ENCODE data around the gene HAPLN3.

DNA sequence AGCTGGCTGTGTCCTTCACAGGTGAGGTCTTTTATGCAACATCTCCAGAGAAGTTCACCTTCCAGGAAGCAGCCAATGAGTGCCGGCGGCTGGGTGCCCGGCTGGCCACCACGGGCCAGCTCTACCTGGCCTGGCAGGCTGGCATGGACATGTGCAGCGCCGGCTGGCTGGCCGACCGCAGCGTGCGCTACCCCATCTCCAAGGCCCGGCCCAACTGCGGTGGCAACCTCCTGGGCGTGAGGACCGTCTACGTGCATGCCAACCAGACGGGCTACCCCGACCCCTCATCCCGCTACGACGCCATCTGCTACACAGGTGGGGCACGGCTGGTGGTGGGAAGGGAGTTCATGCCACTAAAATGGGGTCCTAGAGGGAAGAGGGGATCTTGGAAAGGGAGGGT is 52.0 kb downstream of the HAPLN3 start:
- TF ChIP-seq, protein P1, sequence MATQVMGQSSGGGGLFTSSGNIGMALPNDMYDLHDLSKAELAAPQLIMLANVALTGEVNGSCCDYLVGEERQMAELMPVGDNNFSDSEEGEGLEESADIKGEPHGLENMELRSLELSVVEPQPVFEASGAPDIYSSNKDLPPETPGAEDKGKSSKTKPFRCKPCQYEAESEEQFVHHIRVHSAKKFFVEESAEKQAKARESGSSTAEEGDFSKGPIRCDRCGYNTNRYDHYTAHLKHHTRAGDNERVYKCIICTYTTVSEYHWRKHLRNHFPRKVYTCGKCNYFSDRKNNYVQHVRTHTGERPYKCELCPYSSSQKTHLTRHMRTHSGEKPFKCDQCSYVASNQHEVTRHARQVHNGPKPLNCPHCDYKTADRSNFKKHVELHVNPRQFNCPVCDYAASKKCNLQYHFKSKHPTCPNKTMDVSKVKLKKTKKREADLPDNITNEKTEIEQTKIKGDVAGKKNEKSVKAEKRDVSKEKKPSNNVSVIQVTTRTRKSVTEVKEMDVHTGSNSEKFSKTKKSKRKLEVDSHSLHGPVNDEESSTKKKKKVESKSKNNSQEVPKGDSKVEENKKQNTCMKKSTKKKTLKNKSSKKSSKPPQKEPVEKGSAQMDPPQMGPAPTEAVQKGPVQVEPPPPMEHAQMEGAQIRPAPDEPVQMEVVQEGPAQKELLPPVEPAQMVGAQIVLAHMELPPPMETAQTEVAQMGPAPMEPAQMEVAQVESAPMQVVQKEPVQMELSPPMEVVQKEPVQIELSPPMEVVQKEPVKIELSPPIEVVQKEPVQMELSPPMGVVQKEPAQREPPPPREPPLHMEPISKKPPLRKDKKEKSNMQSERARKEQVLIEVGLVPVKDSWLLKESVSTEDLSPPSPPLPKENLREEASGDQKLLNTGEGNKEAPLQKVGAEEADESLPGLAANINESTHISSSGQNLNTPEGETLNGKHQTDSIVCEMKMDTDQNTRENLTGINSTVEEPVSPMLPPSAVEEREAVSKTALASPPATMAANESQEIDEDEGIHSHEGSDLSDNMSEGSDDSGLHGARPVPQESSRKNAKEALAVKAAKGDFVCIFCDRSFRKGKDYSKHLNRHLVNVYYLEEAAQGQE (IDR thresholded peaks at IDR 0.05; ENCODE audit: low read depth, low read length): no peak
- TF ChIP-seq, protein P2, sequence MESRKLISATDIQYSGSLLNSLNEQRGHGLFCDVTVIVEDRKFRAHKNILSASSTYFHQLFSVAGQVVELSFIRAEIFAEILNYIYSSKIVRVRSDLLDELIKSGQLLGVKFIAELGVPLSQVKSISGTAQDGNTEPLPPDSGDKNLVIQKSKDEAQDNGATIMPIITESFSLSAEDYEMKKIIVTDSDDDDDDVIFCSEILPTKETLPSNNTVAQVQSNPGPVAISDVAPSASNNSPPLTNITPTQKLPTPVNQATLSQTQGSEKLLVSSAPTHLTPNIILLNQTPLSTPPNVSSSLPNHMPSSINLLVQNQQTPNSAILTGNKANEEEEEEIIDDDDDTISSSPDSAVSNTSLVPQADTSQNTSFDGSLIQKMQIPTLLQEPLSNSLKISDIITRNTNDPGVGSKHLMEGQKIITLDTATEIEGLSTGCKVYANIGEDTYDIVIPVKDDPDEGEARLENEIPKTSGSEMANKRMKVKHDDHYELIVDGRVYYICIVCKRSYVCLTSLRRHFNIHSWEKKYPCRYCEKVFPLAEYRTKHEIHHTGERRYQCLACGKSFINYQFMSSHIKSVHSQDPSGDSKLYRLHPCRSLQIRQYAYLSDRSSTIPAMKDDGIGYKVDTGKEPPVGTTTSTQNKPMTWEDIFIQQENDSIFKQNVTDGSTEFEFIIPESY (IDR thresholded peaks at IDR 0.05): no peak
- TF ChIP-seq EP300 (IDR thresholded peaks at IDR 0.05; ENCODE audit: borderline replicate concordance in 1 of 2, control insufficient read depth in 1 of 2, low read depth in 2 of 2, low read length in 2 of 2) (no peak), FOXK2 (IDR thresholded peaks at IDR 0.05) (no peak), MEF2A (IDR thresholded peaks at IDR 0.05; ENCODE audit: insufficient read depth, low read depth, low read length) (no peak), TAF1 (IDR thresholded peaks at IDR 0.05; ENCODE audit: borderline replicate concordance, low read depth, low read length) (no peak), POLR2AphosphoS5 (IDR thresholded peaks at IDR 0.05; ENCODE audit: low read length) (no peak), SIN3A (IDR thresholded peaks at IDR 0.05; ENCODE audit: low read depth, low read length) (no peak), SUZ12 (IDR thresholded peaks at IDR 0.05; ENCODE audit: unreplicated experiment) (no peak), JUNB (IDR thresholded peaks at IDR 0.05) (no peak), ZZZ3 (IDR thresholded peaks at IDR 0.05; ENCODE audit: control insufficient read depth, insufficient read length, low read depth) (no peak), POLR2A (IDR thresholded peaks at IDR 0.05; ENCODE audit: low read depth, low read length) (no peak)
- TF ChIP-seq, protein P3, sequence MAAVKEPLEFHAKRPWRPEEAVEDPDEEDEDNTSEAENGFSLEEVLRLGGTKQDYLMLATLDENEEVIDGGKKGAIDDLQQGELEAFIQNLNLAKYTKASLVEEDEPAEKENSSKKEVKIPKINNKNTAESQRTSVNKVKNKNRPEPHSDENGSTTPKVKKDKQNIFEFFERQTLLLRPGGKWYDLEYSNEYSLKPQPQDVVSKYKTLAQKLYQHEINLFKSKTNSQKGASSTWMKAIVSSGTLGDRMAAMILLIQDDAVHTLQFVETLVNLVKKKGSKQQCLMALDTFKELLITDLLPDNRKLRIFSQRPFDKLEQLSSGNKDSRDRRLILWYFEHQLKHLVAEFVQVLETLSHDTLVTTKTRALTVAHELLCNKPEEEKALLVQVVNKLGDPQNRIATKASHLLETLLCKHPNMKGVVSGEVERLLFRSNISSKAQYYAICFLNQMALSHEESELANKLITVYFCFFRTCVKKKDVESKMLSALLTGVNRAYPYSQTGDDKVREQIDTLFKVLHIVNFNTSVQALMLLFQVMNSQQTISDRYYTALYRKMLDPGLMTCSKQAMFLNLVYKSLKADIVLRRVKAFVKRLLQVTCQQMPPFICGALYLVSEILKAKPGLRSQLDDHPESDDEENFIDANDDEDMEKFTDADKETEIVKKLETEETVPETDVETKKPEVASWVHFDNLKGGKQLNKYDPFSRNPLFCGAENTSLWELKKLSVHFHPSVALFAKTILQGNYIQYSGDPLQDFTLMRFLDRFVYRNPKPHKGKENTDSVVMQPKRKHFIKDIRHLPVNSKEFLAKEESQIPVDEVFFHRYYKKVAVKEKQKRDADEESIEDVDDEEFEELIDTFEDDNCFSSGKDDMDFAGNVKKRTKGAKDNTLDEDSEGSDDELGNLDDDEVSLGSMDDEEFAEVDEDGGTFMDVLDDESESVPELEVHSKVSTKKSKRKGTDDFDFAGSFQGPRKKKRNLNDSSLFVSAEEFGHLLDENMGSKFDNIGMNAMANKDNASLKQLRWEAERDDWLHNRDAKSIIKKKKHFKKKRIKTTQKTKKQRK (IDR thresholded peaks at IDR 0.05; ENCODE audit: low read depth, low read length): no peak
